VCaP (cell line): ENCODE data around the gene MINDY4B.

Experiments used
- H3K27ac ChIP-seq: fragments of 450-650 bp; 2 replicates; pipeline ENCODE4 v1.5.1; 2017
- CTCF ChIP-seq: fragments of 450-650 bp; conservative IDR thresholded peaks from 2 replicates; pipeline ENCODE4 v1.5.1; 2017; ENCODE audit warnings: mild to moderate bottlenecking, moderate library complexity

MINDY4B gene

DNA sequence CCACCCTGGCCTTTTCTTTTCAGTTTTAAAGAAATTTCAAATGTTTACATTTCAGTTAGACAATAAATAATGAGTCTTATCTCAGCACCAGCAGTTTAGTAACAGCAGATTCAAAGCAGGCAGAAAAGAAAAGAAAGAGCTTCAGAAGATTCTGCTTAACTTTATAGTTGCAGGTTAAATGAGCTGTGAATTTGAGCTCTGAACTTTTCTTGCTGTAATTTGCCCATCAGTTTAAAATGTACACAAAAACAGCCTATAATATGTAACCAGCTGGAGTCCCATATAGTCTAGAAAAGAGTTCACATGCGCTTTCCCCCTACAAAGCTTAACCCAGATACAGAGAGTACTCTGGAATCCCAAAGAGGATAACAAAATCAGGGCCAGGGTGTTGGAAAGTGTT, 82.6 kb downstream of the MINDY4B start:
- H3K27ac ChIP-seq = no peak overlapping the region
- no peak for TF ChIP-seq CTCF
